HG02588 (cell line): ENCODE data around the gene CHRNA1.
"Not testable (repeated sequence)": the region's sequence is repeated elsewhere in the genome, so short reads cannot be mapped to it uniquely, and the experiment has no call there.

ENCODE experiments used
- ATAC-seq: cut with Tn5 transposase; IDR thresholded peaks from one replicate; pipeline ENCODE4 v1.9.1; 2021; ENCODE audit warnings: mild to moderate bottlenecking, moderate library complexity; ENCODE audit not compliant: unreplicated experiment

The CHRNA1 gene

DNA sequence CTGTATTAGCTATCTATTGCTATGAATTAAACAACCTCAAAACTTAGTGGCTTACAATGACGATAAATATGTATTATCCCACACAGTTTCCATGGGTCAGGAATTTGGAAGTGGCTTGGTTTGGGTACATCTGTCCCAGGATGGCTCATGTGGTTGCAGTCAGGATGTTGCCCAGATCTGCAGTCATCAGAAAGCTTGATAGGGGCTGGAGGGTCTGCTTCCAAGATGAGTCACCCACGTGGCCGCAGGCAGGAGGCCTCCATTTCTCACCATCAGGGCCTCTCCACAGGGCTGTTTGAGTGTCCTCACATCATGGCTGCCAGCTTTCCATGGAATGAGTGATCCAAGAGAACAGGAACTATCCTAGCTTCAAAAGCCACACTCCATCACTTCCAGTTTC lies 46.4 kb downstream of the CHRNA1 start:
- no peak for ATAC-seq

DNA sequence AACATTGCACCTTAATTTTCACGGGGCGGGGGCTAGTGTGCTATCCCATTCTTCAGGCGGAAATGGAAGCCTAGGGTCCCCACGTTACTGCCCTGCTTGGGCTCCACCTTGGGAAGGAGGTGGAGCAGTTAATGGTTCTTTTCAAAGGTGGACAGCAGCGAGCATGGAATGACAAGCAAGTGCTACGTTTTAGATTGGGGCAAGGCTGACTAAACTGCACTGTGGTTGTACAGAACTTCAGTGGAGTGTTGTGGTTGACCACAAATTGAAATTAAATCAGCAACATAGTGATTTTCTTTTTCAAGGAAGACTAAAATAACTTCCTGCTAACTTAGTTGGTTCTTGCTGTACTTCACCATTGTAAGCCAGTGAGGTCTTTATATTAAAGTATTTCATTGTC lies 47.0 kb downstream of the CHRNA1 start:
- ATAC-seq, result no peak

DNA sequence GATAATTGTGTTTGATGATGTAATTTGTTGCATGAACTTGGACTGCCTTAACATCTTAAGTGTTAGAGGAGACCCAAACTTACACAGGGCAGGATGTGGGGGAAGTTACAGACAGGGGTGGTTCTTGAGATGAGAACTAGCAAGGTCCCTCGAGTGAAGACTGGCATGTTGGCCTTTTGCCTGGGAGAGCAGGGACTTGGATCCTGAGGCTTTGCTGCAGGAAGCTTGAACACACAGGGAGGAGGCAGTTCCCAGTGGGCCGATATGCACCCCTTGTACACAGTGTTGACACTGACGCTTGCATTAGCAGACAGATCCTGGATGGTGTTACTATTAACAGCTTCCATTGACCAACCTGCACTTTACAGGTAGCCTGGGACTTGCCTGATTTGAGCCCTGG lies 47.5 kb downstream of the CHRNA1 start:
- no peak for ATAC-seq

DNA sequence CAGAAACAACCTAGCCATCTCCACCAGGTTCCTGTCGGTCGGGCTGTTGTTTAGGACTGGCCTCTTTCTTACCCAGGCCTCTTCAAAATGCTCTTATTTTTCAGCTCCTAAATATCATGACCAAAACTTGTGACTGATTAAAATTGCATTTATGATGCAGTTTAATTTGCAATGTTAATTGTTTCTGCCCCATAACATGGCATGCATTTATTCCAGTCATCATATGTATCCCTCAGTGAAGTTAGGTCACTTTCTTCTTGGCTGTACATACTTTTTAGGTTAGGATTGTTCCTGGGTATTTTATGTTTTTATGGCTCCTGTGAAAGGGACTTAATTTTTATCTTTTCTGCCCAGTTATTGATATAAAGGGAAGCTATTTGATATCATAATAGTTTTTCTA lies 50.6 kb downstream of the CHRNA1 start:
- ATAC-seq, result no peak

DNA sequence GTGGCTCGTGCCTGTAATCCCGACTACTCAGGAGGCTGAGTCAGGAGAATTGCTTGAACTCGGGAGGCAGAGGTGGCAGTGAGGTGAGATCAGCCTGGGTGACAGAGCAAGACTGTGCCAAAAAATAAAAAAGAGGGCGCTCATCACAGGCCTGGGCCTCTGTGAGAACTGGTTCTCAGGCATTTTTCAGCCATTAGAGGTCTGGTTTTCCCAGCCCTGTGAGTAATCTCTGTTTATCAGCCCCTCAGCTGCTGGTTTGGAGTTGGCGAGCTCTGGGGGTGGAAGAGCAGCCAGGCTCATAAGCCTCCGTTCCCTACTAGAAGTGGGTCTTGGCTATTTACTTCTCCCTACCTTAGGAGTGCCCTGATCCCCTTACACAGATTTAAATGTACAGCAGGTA lies 53.1 kb downstream of the CHRNA1 start:
- ATAC-seq, result no peak

DNA sequence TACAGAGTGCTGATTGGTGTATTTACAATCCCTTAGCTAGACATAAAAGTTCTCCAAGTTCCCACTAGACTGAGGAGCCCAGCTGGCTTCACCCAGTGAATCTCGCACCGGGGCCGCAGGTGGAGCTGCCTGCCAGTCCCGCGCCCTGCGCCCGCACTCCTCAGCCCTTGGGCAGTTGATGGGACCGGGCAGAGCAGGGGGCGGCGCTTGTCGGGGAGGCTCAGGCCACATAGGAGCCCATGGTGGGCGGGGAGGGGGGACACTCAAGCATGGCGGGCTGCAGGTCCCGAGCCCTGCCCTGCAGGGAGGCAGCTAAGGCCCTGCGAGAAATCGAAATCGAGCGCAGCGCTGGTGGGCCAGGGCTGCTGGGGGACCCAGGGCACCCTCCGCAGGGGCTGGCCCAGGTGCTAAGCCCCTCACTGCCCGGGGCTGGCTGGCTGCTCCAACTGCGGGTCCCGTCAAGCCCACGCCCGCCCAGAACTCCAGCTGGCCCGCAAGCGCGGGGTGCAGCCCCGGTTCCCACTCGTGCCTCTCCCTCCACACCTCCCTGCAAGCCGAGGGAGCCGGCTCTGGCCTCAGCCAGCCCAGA lies 54.8 kb downstream of the CHRNA1 start:
- not testable (repeated sequence) for ATAC-seq

DNA sequence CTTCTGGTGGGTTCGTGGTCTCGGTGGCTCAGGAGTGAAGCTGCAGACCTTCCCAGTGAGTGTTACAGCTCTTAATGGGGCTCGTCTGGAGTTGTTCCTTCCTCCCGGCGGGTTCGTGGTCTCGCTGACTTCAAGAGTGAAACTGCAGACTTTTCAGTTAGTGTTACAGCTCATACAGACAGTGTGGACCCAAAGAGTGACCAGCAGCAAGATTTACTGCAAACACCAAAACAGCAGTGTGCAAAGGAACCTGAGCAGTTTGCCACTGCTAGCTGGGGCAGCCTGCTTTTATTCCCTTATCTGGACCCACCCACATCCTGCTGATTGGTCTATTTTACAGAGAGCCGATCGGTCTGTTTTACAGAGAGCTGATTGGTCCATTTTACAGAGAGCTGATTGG lies 55.6 kb downstream of the CHRNA1 start:
- ATAC-seq, result no peak

DNA sequence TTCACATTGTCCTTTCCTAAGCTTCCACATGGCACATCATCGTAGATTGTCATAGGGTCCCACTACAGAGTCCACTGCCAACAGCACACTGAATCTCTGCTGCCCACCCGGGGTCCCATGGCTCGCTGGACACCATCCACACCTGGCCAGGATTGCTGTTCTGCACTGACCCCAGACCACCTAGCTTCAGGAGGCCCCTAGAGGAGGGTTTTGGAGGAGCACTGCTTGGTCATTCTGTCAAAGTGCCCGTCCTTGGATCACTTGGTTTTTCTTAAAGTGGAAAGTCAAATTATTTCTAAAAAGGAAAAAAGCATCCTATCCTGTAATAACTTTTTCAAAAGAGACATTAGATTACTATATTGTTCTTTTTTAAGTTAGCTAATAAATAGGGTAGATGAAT lies 59.0 kb downstream of the CHRNA1 start:
- ATAC-seq, result no peak

DNA sequence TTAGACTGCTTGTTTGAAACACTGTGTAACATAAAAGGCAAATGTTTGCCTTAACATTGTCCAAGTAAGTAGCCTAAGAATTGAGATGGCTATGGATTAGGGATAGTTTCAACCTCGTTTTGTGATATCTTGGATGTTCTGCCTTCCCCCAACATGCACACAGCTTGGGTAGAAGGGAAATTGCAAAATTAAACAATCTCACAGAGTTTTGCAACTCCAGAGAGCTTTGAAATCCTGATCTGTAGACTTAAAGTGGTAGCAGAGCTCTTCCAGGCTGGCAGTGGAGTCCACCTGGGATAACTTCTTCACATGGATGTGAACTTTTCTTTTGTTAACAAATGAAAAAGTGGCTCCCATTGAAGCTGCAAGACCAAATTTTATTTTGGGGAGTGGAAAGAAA lies 59.6 kb downstream of the CHRNA1 start:
- ATAC-seq, result no peak

DNA sequence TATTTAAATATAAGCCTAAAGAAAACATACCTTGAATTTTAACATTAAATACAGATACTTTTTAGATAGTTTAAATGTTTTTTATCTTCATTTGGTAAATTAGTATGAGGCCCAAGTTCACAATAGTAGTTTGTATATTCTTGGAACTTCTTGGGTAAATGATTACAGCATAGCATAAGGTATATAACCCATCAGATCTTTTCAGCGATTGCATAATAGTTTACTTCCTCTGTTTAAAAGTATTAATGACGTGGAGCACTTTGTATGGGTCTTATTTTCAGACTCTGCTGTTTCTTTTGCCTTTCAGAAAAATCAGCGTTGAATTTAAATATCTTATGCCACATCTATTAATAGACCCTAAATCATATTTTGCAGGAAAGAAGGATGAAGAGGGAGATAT lies 60.2 kb downstream of the CHRNA1 start:
- no peak for ATAC-seq

DNA sequence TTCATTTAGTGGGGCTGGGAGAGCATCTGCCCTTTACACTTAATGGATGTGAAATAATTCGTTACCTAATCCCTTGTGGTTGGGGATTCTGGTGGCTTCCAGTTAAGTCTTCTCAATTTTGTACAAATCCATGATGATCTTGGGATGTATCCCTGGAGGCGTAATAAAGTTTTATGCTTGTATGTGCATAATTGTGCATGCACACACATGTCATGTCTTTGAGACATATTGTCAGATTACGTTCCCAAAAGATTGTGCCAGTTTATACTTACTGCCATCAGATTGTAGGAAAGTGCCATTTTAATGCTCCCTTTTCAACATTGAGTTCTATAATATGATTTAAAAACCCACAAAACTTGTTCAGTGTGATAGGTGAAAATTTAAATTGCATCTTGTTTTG lies 60.8 kb downstream of the CHRNA1 start:
- no peak for ATAC-seq

DNA sequence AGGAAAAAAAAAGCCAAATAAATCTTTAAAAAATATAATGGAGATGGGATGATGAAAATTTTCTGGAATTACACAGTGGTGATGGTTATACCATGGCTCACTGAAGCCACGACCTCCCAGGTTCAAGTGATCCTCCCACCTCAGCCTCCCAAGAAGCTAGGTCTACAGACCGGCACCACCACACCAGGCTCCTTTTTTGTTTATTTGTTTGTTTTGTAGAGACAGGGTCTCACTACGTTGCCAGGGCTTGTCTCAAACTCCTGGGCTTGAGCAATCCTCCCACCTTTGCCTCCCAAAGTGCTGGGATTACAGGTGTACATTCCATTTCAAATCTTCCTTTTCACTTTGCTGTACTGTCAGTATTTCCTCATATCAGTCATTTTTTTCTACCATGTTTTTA lies 61.7 kb downstream of the CHRNA1 start:
- ATAC-seq, result no peak

DNA sequence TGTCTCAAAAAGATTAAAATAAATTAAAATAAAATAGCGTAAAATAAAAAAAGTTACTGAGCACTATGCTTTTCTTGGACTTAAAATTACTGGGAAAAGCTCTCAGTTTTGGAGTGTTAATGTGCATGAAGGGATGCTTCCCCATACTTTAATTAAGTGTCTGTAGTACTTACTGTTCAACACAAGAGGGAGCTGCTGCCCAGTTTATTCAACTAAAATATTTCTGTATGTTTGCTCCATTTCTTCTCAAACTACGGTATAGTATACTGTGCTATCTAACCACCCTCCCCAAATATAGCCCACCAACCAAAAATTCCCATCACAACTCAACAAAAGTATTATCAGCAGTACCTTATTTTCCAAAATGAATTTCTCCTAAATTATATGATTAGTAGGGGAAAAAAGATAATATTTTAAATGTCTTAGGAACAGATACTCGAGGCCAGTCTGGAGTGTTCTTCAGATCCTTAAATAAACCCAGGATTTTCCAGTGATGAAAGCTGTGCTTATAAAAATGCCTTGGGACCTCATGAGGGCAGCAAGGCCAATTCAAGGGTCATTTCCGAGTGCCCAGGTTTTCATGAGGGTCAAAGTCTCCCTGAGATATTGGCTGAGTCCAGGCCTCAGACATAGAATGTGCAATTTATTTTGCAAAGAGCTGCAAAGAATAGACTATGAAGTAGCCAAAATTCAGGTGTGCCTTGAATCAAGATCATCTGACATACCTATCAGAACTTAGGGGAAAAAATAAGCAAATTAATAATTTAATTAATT lies 64.1 kb downstream of the CHRNA1 start:
- no peak for ATAC-seq
